ENCODE results near the gene PGAP1.

Gene PGAP1

DNA sequence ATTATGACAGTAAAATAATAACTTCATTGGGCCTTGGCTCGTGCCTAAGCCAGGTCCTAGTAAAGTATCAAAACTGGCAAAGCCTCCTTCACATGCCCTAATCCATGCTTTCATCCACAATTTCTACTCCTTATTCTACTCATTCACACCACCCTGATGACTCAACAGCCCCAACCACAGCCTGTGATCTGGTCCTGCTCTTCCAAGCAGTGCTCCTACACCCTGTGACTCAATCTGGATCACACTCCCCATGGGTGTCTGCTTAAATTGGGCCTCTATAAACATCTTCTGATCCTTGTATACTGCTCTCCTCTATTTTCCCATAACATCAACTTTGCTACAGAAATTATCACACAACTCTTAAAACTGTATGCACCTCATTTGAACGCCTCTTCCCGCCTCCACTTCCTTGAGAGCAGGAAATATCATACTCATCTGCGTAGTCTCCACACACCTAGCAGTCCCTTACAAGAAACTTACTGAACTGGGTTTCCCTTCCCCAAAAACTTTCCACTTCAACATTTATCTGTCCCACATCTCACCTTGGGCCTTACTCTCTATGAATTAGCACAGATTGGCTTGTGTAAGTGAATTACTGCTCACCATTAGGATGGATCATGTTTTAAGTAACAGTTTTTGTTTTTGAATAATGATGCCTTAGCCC is 142.9 kb downstream of the PGAP1 start:
- DNase-seq, result no peak

All from DMS79 treated with DMSO at 0.1 percent for 48 hours (cell line).